MM.1S (cell line): ENCODE measurements around the gene MORC4.

Experiments
- DNase-seq: peaks from one replicate; pipeline ENCODE4 v3.0.0-alpha.2; 2015
- H2AFZ ChIP-seq: fragments of 300-600 bp; sonication (generic); 2 replicates; pipeline ENCODE4 v1.6.0; 2016; ENCODE audit warnings: antibody characterized with exemption, low read length
- H3F3A ChIP-seq: fragments of 300-600 bp; sonication (generic); 2 replicates; pipeline ENCODE4 v1.6.1; 2016; ENCODE audit warnings: mild to moderate bottlenecking, antibody characterized with exemption, low read length, moderate library complexity, mixed read lengths; ENCODE audit not compliant: insufficient read depth
- H3K27ac ChIP-seq: fragments of 300-600 bp; sonication (generic); 2 replicates; pipeline ENCODE4 v1.5.1; 2016; ENCODE audit warnings: mild to moderate bottlenecking, low read length
- H3K27me3 ChIP-seq: fragments of 300-600 bp; sonication (generic); replicated peaks from 2 replicates; pipeline ENCODE4 v1.6.0; 2016; ENCODE audit warnings: low read length; ENCODE audit not compliant: insufficient read depth
- H3K36me3 ChIP-seq: fragments of 300-600 bp; sonication (generic); replicated peaks from 2 replicates; pipeline ENCODE4 v1.6.1; 2016; ENCODE audit warnings: mild to moderate bottlenecking, low read length, mixed read lengths; ENCODE audit not compliant: insufficient read depth
- H3K4me1 ChIP-seq: fragments of 300-600 bp; sonication (generic); 2 replicates; pipeline ENCODE4 v1.6.1; 2016; ENCODE audit warnings: low read length, mixed read lengths
- H3K4me2 ChIP-seq: fragments of 300-600 bp; sonication (generic); 2 replicates; pipeline ENCODE4 v1.6.0; 2016; ENCODE audit warnings: low read depth, low read length
- H3K4me3 ChIP-seq: fragments of 300-600 bp; sonication (generic); 2 replicates; pipeline ENCODE4 v1.5.1; 2016; ENCODE audit warnings: low read length, mixed read lengths
- H3K79me2 ChIP-seq: fragments of 300-600 bp; sonication (generic); 2 replicates; pipeline ENCODE4 v1.6.1; 2016; ENCODE audit warnings: mixed run types, low read length, mixed read lengths
- H3K9ac ChIP-seq: fragments of 300-600 bp; sonication (generic); 2 replicates; pipeline ENCODE4 v1.6.1; 2016; ENCODE audit warnings: low read length, mixed read lengths
- H3K9me2 ChIP-seq: fragments of 300-600 bp; sonication (generic); replicated peaks from 2 replicates; pipeline ENCODE4 v1.6.1; 2016; ENCODE audit warnings: mild to moderate bottlenecking, low read length, mixed read lengths; ENCODE audit not compliant: insufficient read depth
- H3K9me3 ChIP-seq: fragments of 300-600 bp; sonication (generic); replicated peaks from 2 replicates; pipeline ENCODE4 v1.6.1; 2016; ENCODE audit warnings: mild to moderate bottlenecking, low read length, mixed read lengths; ENCODE audit not compliant: insufficient read depth
- H4K20me1 ChIP-seq: fragments of 300-600 bp; sonication (generic); 2 replicates; pipeline ENCODE4 v1.6.1; 2016; ENCODE audit warnings: mild to moderate bottlenecking, low read length, moderate library complexity, mixed read lengths; ENCODE audit not compliant: insufficient read depth
- CTCF ChIP-seq: fragments of 300-600 bp; sonication (generic); IDR thresholded peaks from 2 replicates; pipeline ENCODE4 v1.5.1; 2016; ENCODE audit warnings: antibody characterized with exemption, low read length, mixed read lengths
- EZH2 ChIP-seq: fragments of 300-600 bp; sonication (generic); optimal IDR thresholded peaks from 2 replicates; pipeline ENCODE3; 2017; ENCODE audit warnings: low read depth, mild to moderate bottlenecking, antibody characterized with exemption, low read length, mixed read lengths
- EZH2phosphoT487 ChIP-seq: fragments of 300-600 bp; sonication (generic); IDR thresholded peaks from 2 replicates; pipeline ENCODE4 v1.6.1; 2018; ENCODE audit warnings: antibody characterized with exemption, low read length

Gene MORC4

DNA sequence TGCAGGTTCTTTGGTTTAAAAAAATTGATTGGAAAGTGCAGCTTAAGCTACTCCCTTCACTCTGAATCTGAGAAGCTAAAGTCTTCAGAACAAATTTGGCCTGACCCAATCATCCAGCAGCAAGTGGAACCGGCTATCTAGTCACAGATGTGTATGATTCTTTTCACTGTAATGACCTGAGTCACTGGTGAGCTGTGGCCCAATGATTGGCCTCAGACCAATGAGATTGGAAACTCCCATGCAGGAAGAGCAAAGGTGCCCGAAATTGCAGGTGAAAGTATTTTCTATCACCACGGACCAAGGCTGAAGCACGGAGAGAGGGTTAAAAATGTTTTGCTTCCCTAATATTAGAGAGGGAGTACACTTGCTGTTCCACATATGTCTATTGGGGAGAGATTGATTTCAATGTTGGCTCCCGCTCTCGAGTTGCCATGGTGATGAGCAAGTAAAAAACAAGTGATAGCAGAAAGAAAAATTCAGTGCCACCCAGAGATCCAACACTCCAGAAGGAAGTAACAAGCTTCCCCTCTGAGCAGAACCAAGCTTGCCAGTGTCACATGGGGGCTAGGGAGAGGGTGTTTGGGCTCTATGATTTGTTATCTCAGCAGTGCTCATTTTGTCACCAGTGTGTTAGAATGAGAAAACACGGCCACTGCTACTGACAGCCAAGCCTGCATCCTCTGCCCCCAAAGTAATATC lies 108.1 kb downstream of the MORC4 start:
- no peak overlapping the region for H3K9ac ChIP-seq
- H3K36me3 ChIP-seq = no peaks in the 10 kb centered on the region
- H3K4me3 ChIP-seq = no peak overlapping the region
- no peak for DNase-seq
- no peak overlapping the region for H3K4me2 ChIP-seq
- no peak for TF ChIP-seq CTCF
- TF ChIP-seq EZH2phosphoT487 = no peak
- no peak for TF ChIP-seq EZH2
- no peaks in the 10 kb centered on the region for H3F3A ChIP-seq
- no peaks in the 10 kb centered on the region for H3K9me2 ChIP-seq
- no peak overlapping the region for H3K27ac ChIP-seq
- no peaks in the 10 kb centered on the region for H3K4me1 ChIP-seq
- H2AFZ ChIP-seq = no peak overlapping the region
- H3K27me3 ChIP-seq = no peaks in the 10 kb centered on the region
- H4K20me1 ChIP-seq = no peaks in the 10 kb centered on the region
- no peaks in the 10 kb centered on the region for H3K79me2 ChIP-seq
- H3K9me3 ChIP-seq = no peaks in the 10 kb centered on the region
